HG03442 (cell line): Measurements from ENCODE around the gene C1orf105.

Experiments
- ATAC-seq: cut with Tn5 transposase; IDR thresholded peaks from one replicate; pipeline ENCODE4 v1.9.1; 2021; ENCODE audit warnings: mild to moderate bottlenecking, moderate library complexity; ENCODE audit not compliant: unreplicated experiment

Gene C1orf105

GRCh38 chr1:172455451-172455850 is 35.0 kb downstream of the C1orf105 start:
- ATAC-seq: no peak

- ATAC-seq: no peak
These were observed 35.9 kb downstream of the C1orf105 start for GRCh38 chr1:172456344-172456769.

GRCh38 chr1:172457479-172458130 is 37.1 kb downstream of the C1orf105 start:
- no peak for ATAC-seq

- ATAC-seq: no peak
These were observed 39.7 kb downstream of the C1orf105 start for GRCh38 chr1:172460177-172460576.

GRCh38 chr1:172460887-172461315 is 40.4 kb downstream of the C1orf105 start:
- ATAC-seq: no peak

GRCh38 chr1:172465617-172466016 is 45.1 kb downstream of the C1orf105 start:
- no peak for ATAC-seq

- no peak for ATAC-seq
These were observed 46.4 kb downstream of the C1orf105 start for GRCh38 chr1:172466795-172467407.

- no peak for ATAC-seq
These were observed 47.0 kb downstream of the C1orf105 start for GRCh38 chr1:172467446-172467845.

- no peak for ATAC-seq
These were observed 47.8 kb downstream of the C1orf105 start for GRCh38 chr1:172468296-172468695.

GRCh38 chr1:172469717-172470116 is 49.2 kb downstream of the C1orf105 start:
- no peak for ATAC-seq

- ATAC-seq: no peak
These were observed 49.7 kb downstream of the C1orf105 start for GRCh38 chr1:172470149-172470548.

- ATAC-seq: no peak
These were observed 51.2 kb downstream of the C1orf105 start for GRCh38 chr1:172471666-172472065.

- no peak for ATAC-seq
These were observed 52.0 kb downstream of the C1orf105 start for GRCh38 chr1:172472495-172472894.

GRCh38 chr1:172473302-172473701 is 52.8 kb downstream of the C1orf105 start:
- no peak for ATAC-seq

- no peak for ATAC-seq
These were observed 53.4 kb downstream of the C1orf105 start for GRCh38 chr1:172473842-172474241.

- ATAC-seq: no peak
These were observed 55.8 kb downstream of the C1orf105 start for GRCh38 chr1:172476218-172476811.

GRCh38 chr1:172477216-172477615 is 56.7 kb downstream of the C1orf105 start:
- no peak for ATAC-seq

GRCh38 chr1:172477741-172478140 is 57.3 kb downstream of the C1orf105 start:
- ATAC-seq: no peak

GRCh38 chr1:172478485-172478884 is 58.0 kb downstream of the C1orf105 start:
- no peak for ATAC-seq

- ATAC-seq: no peak
These were observed 59.9 kb downstream of the C1orf105 start for GRCh38 chr1:172480431-172480830.

- ATAC-seq: no peak
These were observed 61.6 kb downstream of the C1orf105 start for GRCh38 chr1:172482044-172482443.

GRCh38 chr1:172483448-172483847 is 63.0 kb downstream of the C1orf105 start:
- ATAC-seq: no peak
